Left renal cortex interstitium (tissue), 4 donors: ENCODE measurements around the gene UMAD1. TPM values are rescaled to one million over a fixed set of nuclear protein-coding genes. Genes with fewer than 3 reads are reported as not detected.
A peak's percentile ranks its signal among the peaks of the same experiment; 100 is the strongest.
"Not testable (repeated sequence)": the region's sequence is repeated elsewhere in the genome, so short reads cannot be mapped to it uniquely, and the experiment has no call there.

Experiments
- DNase-seq, 4 donors: peaks; one replicate each; pipeline ENCODE4 v3.0.0-alpha.2; 2013; ENCODE audit warnings: low read depth in 4 of 4, low spot score in 2 of 4, missing footprints in 1 of 4
- polyA plus RNA-seq, 4 donors: library from polyadenylated mRNA; unstranded; fragments of 120-200 nt; gene quantifications; one replicate each; pipeline ENCODE4 v1.2.1, GENCODE V29; 2013; ENCODE audit not compliant: insufficient read length in 4 of 4

The UMAD1 gene
- polyA plus RNA-seq, 4 donors, result 18.0 to 22.2 (median 20.2) TPM

DNA sequence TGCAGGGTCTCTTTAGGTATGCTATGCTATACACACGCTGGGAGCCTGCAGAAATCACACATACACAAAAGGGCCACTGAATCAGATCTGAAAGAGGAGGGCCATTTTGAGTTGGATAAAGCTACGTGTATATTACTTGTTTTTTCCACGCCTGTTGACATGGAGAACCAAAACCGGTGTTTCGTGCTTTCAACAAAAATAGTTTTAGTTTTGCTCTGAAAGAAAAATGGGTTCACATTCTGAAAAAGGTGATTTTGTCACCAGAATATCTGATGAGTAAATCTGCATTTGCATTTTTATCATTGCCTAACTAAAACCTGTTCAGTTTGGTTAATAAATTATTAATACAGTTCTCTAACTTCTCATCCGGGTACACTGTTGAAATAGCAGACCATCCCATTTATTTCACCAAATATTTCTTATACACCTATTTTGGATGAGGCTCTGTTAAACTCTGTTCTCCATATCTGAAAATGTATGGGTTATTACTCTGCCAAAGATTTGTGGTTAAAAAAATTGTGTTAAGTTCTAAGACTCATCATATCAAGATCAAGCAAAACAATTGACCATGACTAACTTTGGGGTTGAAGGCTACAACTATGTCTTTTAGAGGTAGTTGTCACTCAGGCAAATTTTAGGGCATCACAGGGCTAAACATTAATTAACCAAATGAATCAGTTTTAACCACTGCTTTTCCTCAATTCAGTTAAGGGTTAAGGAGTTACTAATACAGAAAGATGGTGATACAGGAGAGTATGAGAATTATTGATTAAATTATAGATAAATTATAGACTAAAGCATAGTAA lies 179.1 kb downstream of the UMAD1 start:
- DNase-seq, result no peak

DNA sequence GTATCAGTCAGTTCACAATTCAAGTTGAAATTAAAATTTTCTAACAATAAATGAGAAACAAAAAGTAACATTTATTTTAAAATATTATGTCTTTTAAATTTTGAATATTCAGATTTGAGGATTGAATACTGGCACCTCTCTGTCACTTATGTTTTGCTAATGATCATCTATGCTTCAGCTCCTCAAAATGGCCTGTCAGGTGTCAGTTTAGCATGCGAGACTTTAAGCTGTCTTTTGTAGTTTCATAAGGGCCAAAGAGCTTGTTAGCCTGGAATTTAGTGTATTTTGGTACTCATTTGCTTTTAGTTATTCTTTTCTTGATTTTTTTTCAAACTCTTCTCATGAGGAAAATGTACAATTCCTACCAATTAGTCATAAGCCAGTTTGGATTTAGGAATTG lies 179.9 kb downstream of the UMAD1 start:
- DNase-seq, result no peak

DNA sequence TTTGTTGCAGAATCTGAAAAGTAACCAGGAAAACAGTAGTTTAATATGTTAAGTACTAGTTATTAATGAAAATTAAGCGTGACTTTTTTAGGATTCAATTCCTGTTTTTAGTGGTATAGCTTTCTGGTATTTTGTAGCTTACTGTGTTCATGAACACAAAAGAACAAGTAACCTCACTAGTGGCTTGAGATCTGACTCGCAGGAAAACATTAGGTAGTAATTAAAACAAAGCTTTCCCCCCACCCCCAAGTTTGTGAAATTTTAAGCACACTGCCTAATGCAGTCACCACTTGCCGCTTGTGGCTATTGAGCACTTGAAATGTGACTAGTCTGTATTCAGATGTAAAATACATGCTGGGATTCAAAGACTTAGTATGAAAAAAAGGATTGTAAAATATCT lies 180.4 kb downstream of the UMAD1 start:
- no peak for DNase-seq

DNA sequence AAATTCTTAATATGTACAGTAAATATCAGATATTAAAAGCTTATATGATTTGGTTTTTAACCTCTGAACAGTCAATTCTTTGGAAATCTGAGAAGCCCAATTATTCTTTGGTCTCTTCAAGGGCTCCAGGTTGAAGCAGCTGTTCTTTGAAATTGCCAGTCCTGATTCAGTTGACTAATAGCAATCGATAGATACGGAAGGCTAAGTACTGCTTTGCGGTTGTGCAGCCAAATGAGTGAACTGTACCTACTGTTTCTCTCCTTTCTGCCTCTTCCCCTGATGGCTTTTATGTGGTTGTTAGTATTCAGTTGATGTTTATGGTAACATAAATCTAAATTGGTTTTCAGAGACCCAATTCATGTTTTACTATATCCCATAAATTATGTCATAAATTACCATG lies 181.0 kb downstream of the UMAD1 start:
- DNase-seq, result no peak

DNA sequence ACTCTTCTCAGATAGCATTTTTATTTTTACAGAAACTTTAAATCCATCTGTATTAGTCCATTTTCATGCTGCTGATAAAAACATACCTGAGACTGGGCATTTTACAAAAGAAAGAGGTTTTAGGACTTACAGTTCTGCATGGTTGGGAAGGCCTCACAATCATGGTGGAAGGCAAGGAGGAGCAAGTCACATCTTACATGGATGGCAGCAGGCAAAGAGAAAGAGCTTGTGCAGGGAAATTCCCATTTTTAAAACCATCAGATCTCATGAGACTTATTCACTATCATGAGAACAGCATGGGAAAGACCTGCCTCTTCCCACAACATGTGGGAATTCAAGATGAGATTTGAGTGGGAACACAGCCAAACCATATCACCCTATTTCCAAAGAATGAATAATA lies 184.7 kb downstream of the UMAD1 start:
- not testable (repeated sequence) for DNase-seq

DNA sequence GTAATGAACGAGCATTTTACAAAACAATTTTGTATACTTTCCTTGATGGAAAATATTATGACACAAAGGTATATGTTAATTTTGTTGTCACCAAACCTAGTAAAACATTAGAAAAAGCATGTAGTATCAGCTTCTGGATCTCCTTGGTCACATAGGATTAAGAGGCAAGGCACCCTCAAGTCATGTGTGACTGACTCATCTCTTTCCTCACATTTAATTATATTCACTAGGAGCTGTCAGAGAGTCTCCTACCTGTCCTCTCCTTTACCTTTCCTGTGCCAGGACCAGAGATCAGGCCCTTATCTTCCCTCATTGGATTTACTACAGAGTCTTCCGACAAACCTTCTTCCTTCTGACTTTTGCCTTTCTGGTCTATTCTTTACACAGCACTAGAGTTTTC lies 189.1 kb downstream of the UMAD1 start:
- no peak for DNase-seq

DNA sequence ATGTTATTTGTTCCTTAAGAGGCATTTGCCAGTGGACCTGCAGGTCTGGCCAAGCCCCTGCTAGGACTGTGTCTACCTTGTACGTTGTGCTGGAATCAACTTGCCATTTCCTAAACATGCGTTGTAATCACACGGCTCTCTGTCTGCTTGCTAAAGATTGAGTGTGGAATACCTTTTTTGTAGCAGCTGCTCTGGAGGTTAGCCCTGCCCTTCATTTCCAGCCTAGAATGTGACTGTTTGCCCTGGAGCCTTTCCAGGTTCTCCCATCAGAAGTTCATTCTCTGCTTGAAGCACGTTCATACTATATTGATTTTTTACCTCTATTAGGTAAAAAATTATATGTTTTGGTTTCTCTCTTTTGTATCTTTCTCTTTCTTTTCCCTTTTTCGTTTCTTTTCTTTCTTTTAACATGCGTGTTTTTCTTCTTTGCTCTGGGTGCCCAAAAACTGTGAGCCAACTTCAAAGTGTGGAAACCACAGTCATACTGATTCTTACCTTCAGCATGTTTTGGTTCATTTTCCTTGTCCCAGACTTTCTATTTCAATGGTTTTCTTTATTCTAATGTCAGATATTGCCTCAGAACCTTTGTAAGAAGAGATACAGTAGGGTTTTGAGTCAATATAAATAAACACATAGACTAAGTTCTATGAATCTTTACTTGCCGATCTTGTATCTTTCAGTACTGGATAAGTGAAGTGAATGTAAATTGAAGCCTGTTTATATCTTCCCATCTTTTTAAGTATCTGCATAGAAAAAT lies 189.7 kb downstream of the UMAD1 start:
- no peak for DNase-seq

DNA sequence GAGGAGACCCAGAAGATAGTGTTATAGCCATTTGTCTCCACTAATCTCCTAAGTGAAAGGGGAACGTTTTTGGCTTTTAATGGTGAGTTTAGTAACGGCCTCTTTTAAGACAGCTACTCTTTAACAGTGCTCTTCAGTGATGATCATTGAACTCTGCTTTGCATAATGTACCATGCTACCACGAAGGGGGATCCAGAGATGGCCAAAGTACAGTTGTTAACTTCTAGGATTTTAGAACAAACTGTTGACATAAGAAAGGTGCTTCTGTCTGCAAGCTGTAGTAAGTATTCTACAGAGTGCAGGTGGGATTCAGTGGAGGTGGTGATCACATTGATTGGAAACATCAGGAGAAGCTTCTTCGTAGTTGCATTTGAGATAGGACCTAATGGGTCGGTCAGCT lies 192.0 kb downstream of the UMAD1 start:
- no peak for DNase-seq

DNA sequence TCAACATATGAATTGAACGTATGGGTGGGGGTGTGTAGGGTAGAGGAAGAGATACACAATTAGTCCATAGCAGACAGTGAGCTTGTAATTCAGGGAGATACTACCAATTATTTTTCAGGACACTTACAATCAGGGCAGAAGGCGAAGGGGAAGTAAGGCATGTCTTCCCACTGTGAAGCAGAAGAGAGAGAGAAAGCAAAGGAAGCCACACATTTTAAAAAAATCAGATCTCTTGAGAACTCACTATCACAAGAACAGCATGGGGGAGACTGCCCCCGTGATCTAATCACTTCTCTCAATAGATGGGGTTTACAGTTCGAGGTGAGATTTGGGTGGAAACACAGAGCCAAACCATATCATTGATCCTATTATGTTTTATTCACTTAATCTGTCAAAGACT lies 194.2 kb downstream of the UMAD1 start:
- DNase-seq, result no peak

DNA sequence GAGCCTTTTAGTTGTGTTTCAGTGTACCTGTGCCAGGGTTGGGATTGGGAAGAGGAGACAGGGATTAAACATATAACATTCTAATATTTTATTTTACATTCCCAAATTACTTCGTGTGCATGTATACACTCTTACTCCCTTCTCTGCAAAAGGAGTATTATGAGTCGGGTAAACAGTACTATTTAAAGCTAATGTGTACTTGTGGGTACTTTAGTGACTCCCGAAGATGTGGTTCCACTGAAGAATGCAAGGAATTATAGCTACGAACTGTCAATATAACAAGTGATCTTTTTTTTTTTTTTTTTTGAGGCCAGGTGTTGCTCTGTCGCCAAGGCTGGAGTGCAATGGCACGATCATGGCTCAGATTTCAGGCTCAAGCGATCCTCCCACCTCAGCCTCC lies 200.5 kb downstream of the UMAD1 start:
- DNase-seq, result no peak

DNA sequence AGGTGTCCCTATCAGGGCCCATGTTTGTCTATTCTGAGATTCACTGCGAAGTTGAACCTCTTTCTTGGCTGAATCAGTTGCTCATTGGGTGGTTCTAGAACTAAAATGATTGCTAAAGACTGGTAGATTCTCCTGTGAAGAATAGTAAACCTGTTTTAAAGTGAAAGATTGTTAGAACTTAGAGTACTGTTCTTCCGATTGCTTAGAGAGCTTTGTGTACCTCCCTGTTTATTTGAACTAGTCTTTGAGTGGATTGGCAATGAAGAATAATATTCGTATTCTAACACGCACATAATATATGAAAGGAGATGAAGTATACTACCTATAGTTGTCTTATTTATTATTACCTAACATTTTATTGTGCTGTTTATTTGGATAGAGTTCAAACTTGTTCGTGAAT lies 202.7 kb downstream of the UMAD1 start:
- no peak for DNase-seq

DNA sequence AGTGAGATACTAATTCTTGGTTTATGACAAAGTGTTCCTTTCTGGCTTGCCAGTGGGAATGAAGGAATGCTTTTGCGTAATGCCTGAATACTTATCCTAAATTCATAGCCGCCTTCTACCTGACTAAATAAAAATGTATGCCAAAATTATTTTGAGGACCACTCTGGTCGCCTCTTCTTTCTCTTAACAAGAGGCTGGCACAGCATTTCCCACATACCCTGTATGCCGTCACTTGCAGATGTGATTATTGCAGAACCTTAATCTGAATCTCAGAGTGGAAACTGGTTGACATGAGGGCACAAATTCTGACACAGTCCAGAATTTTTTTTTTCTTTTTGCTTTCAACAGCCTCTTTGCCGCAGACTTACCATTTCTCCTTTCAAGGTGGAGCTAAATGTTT lies 203.4 kb downstream of the UMAD1 start:
- no peak for DNase-seq

DNA sequence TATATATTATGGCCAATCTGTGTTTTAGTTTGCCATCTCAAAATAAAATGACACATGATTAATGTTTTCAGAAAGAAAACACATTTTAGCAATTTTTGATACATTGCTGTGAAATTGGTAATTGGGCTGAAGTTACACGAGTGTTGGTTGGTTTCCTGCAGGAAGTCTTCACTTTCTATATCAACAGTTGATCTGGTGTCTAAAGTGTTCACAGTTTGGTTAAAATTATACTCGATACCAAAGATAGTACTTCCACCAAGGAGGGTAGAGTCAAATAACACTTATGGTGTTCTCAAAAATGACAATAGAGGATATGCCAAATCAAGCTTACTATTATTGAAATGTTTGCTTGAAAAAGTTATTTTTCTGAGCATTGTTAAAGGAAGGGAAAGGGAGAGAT lies 207.7 kb downstream of the UMAD1 start:
- no peak for DNase-seq

DNA sequence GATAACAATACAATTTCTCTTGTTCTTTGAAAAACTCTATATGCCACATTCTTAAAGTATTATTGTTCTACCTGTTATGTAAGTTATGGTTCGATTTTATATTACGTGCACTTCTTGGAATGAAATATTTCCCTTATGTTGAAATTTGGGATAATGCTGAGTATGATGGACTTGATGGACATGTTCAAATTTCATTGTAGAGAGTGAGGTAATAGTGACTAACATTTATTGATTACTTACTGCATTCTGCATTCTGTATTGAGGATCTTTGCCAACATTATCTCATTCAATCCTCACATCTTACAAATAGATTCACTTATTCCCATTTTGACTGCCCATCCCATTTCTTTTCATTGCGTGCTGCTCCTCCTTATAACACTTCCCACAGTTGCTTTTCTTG lies 208.3 kb downstream of the UMAD1 start:
- DNase-seq, result no peak

DNA sequence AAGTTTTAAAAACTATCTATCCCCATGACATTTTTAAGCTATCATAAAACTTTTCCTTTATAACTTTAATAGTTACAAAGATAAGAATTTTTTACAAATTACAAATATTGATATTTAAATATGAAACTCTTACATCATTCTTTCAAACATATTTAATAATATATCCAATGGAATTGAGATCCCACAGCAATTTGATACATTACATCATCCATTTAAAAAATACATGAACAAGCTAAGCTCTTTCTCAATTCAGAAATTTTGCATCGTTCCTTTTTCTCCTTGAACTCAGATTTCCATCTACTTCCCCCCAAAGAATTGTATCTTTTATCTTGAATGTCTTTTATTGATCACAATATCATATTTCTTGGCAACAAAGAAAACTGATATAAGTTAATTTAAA lies 209.6 kb downstream of the UMAD1 start:
- no peak for DNase-seq

DNA sequence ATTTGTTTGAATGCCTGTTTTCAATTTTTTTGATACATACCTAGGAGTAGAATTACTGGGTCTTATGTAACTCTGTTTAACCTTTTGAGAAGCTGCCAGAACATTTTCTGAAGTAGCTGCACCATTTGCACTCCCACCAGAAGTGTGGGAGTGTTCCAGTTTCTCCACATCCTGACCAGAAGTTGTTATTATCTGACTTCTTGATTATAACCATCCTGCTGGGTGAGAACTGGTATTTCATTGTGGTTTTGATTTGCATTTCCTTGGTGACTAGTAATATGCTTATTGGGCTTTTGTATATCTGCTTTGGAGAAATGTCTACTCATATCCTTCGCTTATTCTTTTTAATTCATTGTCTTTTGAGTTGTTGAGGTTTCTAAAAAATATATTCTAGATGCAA lies 210.8 kb downstream of the UMAD1 start:
- no peak for DNase-seq

DNA sequence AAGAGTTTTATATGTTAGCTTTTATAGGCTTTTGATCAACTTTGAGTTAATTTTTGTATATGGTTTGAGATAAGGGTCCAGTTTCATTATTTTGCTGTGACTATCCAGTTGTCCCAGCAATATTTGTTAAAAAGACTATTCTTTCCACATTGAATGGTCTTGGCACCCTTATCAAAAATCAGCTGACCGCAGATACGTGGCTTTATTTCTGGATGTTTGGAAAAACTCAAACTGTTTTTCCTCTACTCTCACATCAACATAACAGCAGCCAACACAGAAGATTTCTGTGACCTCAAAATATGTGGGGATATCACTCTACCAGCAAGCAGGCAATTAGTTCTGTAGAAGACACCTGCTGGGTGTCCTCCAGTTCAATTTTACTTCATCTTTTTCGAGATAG lies 211.4 kb downstream of the UMAD1 start:
- no peak for DNase-seq

DNA sequence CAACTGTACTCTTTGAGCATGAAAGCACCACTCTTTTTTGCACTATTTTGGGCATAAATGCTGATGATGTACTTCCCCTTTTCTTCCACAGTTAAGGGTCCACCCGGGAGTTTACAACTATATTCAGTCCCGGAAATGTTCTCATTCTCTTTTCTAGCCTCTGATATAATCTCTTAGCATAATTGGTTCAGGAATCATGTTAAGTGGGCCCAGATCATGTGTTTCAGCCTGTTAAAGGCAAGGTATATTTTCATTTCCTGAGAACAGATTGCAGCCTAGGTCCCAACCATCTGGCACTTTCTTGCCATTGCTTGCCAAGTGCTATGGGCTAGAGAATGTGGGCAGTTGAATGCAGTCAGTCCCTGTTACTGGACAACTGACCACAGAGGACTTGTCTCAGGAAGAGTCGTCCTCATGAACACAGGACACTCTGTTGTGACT lies 216.6 kb downstream of the UMAD1 start:
- DNase-seq, result no peak

DNA sequence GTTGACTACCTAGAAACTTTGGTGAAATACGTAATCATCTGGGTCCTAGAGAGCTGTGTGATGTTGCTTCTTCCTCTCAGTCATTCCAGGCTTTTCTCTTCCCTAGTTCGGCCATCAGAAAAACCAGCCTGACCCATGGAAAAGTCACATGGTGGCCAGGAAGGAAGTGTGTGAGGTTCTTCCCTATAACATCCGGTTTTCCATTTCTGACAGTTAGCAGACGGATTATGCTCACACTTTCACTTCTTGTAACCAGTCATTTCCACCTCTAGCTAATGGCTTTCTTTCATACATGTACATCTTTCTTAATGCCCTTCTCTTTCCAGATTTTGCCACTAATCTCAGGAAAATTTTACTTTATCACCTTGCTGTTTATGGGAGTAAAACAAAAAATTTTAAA lies 218.0 kb downstream of the UMAD1 start:
- DNase-seq, result no peak

DNA sequence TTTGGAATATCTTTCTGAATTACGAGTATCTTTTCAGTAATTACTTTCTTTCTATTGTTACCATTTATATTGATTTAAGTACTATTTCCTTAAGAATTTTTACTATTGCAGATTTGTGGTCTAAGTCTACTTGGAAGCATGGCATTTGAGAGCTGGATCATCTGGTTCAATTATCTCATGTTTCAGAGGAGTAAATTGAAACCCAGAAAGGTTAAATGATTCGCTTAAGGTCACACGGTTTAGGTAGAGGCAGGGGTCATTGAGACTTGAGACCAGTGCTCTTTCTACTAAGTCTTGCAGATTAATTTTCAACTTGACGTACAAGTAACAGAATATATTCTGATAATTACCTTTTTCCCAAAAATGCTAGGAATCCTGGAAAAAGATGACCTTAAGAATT lies 218.9 kb downstream of the UMAD1 start:
- no peak for DNase-seq

DNA sequence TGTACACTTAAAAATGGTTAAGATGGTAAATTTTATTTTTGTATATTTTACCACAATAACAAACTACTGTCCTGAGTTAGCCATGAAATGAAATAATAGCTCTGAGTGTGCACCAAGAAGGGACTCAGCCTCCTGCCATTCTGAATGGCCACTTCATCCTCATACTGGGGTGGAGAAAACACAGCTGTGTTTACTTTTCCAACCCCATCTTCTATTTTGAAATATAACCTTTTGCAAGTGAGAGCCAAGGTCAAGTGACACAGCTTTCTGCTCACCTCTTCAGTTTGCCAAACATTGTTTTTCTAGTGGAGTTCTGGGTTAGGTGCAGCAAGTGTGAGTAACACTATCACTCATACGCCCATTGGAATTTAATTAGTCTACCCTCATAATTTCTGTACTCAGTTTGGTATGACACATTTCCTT lies 220.7 kb downstream of the UMAD1 start:
- peak in 2 of 4 donors; percentile 10 to 21 for DNase-seq

DNA sequence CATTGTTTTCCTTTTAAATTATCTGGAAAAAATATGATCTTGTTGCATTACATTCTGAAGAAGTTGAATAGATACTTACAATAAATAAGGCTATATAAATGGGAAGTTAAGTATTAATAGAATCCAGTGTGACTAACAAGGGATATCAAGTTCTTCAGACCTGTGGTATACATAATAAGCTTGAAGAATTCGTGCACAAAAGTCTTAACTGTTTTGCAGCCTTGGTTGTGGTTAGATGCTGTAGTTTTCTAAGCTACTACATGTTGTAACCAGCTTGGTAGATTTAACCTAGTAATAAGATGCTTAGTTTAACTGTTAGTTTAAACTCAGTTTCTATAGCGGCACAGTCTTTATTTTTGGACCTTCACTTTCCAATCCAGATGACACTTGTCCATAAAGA lies 221.8 kb downstream of the UMAD1 start:
- no peak for DNase-seq
